ENCODE results near the gene TTC12. TPM values are rescaled to one million over a fixed set of nuclear protein-coding genes. Genes with fewer than 3 reads are reported as not detected.

Gene TTC12
- total RNA-seq, 1 experiment from 2014 or later = 24.3 TPM

DNA sequence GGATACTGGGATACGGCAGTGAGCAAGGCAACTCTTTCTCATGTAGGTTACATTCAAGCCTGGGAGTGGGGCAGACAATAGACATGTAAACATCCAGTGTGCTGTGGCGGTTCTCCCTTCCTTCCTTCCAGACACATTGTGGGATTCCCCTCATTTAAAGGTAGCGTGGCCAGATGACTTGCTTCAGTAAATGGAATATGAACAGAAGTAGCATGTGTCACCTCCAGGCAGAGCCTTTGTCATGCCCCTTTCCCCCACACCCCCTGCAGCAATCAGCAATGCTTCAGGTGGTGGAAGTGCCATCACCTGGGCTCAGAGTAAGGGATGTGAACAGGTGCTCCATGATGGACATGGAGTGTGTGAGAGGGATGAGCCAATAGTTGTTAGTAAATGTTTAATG, 34.8 kb upstream of the TTC12 start:
- Histone ChIP-seq H3K4me3 (ENCODE audit: low read depth in 2 of 2, low read length in 2 of 2) (no peak overlapping the region), H3K9me3 (ENCODE audit: control insufficient read depth, insufficient read depth, low read depth, low read length) (no peaks in the 10 kb centered on the region), H3K36me3 (ENCODE audit: control insufficient read depth, insufficient read depth, low read length) (no peaks in the 10 kb centered on the region), H3K27me3 (ENCODE audit: control insufficient read depth, insufficient read depth, low read length) (no peaks in the 10 kb centered on the region), H3K4me1 (ENCODE audit: control insufficient read depth, insufficient read depth, low read length) (no peaks in the 10 kb centered on the region), H3K27ac (ENCODE audit: low read length) (no peak overlapping the region)
- ATAC-seq = no peak
- intact Hi-C loops (cut with micrococcal nuclease; ENCODE audit: unreplicated experiment) = no loop called here
- ChIA-PET POLR2A (interaction anchor here (0.6 kb wide), 1 partner anchor 1187 kb away, joined by 9 read pairs; no protein-coding TSS in a partner anchor), CTCF (no interaction called here)
- in situ Hi-C loops (cut with HindIII; ENCODE audit: low pct_unique_long_range_greater_than_20kb, low sequenced_read_pairs) = no loop called here
- BruUV-seq (replicated peaks) = no TSS peak
- TF ChIP-seq SIN3A (IDR thresholded peaks at IDR 0.05; ENCODE audit: borderline replicate concordance, insufficient read depth, low read depth, low read length) = no peak
- TF ChIP-seq, protein P1, sequence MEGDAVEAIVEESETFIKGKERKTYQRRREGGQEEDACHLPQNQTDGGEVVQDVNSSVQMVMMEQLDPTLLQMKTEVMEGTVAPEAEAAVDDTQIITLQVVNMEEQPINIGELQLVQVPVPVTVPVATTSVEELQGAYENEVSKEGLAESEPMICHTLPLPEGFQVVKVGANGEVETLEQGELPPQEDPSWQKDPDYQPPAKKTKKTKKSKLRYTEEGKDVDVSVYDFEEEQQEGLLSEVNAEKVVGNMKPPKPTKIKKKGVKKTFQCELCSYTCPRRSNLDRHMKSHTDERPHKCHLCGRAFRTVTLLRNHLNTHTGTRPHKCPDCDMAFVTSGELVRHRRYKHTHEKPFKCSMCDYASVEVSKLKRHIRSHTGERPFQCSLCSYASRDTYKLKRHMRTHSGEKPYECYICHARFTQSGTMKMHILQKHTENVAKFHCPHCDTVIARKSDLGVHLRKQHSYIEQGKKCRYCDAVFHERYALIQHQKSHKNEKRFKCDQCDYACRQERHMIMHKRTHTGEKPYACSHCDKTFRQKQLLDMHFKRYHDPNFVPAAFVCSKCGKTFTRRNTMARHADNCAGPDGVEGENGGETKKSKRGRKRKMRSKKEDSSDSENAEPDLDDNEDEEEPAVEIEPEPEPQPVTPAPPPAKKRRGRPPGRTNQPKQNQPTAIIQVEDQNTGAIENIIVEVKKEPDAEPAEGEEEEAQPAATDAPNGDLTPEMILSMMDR (IDR thresholded peaks at IDR 0.05) = no peak
- no peak for TF ChIP-seq TCF7L2 (IDR thresholded peaks at IDR 0.05; ENCODE audit: low read depth, low read length)
- no peak for TF ChIP-seq POLR2AphosphoS5 (IDR thresholded peaks at IDR 0.05; ENCODE audit: low read depth, low read length)
- TF ChIP-seq, protein P2, sequence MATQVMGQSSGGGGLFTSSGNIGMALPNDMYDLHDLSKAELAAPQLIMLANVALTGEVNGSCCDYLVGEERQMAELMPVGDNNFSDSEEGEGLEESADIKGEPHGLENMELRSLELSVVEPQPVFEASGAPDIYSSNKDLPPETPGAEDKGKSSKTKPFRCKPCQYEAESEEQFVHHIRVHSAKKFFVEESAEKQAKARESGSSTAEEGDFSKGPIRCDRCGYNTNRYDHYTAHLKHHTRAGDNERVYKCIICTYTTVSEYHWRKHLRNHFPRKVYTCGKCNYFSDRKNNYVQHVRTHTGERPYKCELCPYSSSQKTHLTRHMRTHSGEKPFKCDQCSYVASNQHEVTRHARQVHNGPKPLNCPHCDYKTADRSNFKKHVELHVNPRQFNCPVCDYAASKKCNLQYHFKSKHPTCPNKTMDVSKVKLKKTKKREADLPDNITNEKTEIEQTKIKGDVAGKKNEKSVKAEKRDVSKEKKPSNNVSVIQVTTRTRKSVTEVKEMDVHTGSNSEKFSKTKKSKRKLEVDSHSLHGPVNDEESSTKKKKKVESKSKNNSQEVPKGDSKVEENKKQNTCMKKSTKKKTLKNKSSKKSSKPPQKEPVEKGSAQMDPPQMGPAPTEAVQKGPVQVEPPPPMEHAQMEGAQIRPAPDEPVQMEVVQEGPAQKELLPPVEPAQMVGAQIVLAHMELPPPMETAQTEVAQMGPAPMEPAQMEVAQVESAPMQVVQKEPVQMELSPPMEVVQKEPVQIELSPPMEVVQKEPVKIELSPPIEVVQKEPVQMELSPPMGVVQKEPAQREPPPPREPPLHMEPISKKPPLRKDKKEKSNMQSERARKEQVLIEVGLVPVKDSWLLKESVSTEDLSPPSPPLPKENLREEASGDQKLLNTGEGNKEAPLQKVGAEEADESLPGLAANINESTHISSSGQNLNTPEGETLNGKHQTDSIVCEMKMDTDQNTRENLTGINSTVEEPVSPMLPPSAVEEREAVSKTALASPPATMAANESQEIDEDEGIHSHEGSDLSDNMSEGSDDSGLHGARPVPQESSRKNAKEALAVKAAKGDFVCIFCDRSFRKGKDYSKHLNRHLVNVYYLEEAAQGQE (IDR thresholded peaks at IDR 0.05; ENCODE audit: insufficient read depth in 1 of 2, low read depth in 2 of 2, low read length in 1 of 2) = no peak
- no peak for DNase-seq (ENCODE audit: low read depth, low spot score)

DNA sequence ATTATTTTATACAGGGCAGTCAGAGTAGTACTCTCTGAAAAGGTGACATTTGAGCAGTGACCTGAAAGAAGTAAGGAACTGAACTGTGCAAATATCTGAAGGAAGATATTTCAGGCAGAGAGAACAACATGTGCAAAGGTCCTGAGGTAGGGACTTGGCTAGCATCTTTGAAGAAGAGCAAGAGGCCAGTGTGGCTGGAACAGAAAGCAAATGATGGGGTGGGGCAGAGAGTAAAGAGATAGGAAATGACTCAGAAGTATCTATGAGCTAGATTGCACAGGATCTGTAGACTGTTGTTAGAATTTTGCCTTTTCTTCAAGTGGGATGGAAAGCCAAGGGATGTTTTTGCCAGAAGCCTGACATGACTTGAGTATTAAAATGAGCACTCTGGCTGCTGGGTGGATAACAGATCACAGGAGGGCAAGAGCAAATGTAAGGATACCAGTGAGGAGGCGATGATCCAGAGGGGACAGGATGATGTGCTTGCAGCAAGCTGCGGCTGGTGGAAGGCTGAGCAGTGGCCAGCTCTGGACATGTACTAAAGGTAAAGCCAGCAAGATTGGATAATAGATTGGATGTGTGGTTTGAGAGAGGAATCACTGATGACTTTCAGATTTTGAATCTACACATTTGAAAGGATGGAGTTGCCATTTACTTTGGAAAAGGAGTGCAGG, 33.2 kb upstream of the TTC12 start:
- ATAC-seq (no peak), DNase-seq (ENCODE audit: low read depth, low spot score) (no peak)
- H3K27me3 ChIP-seq (ENCODE audit: control insufficient read depth, insufficient read depth, low read length) = no peaks in the 10 kb centered on the region
- H3K36me3 ChIP-seq (ENCODE audit: control insufficient read depth, insufficient read depth, low read length) = no peaks in the 10 kb centered on the region
- no peak overlapping the region for H3K4me3 ChIP-seq (ENCODE audit: low read depth in 2 of 2, low read length in 2 of 2)
- H3K27ac ChIP-seq (ENCODE audit: low read length) = no peak overlapping the region
- intact Hi-C loops (cut with micrococcal nuclease; ENCODE audit: unreplicated experiment) (loop anchor here (10.0 kb wide), 1 partner anchor 1056 kb away; the partner anchor contains the start of gene PTS), in situ Hi-C loops (cut with HindIII; ENCODE audit: low pct_unique_long_range_greater_than_20kb, low sequenced_read_pairs) (no loop called here)
- no peaks in the 10 kb centered on the region for H3K9me3 ChIP-seq (ENCODE audit: control insufficient read depth, insufficient read depth, low read depth, low read length)
- no peaks in the 10 kb centered on the region for H3K4me1 ChIP-seq (ENCODE audit: control insufficient read depth, insufficient read depth, low read length)
- no peak for TF ChIP-seq SIN3A (IDR thresholded peaks at IDR 0.05; ENCODE audit: borderline replicate concordance, insufficient read depth, low read depth, low read length)
- TF ChIP-seq POLR2AphosphoS5 (IDR thresholded peaks at IDR 0.05; ENCODE audit: low read depth, low read length) = no peak
- TF ChIP-seq, protein P2 (IDR thresholded peaks at IDR 0.05; ENCODE audit: insufficient read depth in 1 of 2, low read depth in 2 of 2, low read length in 1 of 2) = no peak
- TF ChIP-seq, protein P1 (IDR thresholded peaks at IDR 0.05) = no peak
- TF ChIP-seq TCF7L2 (IDR thresholded peaks at IDR 0.05; ENCODE audit: low read depth, low read length) = no peak
- CTCF ChIA-PET = no interaction called here
- POLR2A ChIA-PET = no interaction called here
- BruUV-seq (replicated peaks) = no TSS peak
